Activated naive CD4-positive, alpha-beta T cell treated with anti-CD3 and anti-CD28 coated beads, Interleukin-2, amount 50 U/mL, for 24 hours (primary cell): Measurements from ENCODE around the gene SH2D7.

Experiments used
- H3K27ac Mint-ChIP-seq: one replicate; pipeline ENCODE4 v1.8.0; 2021; ENCODE audit warnings: mild to moderate bottlenecking, mixed read lengths
- H3K27me3 Mint-ChIP-seq: one replicate; pipeline ENCODE4 v1.8.0; 2021; ENCODE audit warnings: mixed read lengths
- H3K36me3 Mint-ChIP-seq: one replicate; pipeline ENCODE4 v1.8.0; 2021; ENCODE audit warnings: mixed read lengths
- H3K4me1 Mint-ChIP-seq: one replicate; pipeline ENCODE4 v1.8.0; 2021; ENCODE audit warnings: mixed read lengths
- H3K4me3 Mint-ChIP-seq: one replicate; pipeline ENCODE4 v1.8.0; 2021; ENCODE audit warnings: mild to moderate bottlenecking, mixed read lengths
- H3K9me3 Mint-ChIP-seq: one replicate; pipeline ENCODE4 v1.8.0; 2021; ENCODE audit warnings: mixed read lengths

Gene SH2D7

DNA sequence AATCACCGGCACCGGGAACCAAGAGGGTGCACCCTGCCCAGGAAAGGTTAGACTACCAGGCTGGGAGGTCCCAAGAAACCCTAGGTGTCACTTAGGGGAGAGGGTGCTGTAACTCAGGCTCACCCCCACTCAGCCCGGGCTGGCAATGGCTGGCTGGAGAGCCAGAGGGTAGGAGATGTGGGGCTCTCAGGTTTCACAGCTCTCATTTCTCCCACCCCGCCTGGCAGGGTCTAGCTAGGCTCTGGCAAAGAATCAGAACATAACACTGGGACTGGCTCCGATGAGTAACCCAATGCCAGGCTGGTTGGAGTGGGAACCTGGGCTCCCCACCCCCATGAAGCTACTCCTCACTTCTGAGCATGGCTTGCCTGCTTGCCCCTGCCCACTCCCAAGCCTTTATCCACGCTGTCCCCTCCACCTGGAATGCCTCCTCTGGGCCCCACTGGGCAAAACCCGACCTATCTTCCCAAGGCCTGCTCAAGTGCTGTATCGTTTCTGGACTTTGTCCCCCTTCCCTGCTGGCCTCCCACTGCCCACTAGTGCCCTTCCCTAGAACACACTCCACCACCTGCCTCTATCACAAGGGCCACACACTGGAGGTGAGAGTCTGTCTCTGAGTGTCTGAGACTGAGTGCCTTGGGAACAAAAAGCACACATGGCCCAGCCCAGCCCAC lies 36.9 kb downstream of the SH2D7 start:
- Mint-ChIP-seq H3K4me1 (peaks cover 25% of the 10 kb centered on the region), H3K9me3 (no peaks in the 10 kb centered on the region), H3K4me3 (no peak overlapping the region), H3K27me3 (no peaks in the 10 kb centered on the region), H3K36me3 (no peaks in the 10 kb centered on the region), H3K27ac (peak overlapping the region; percentile 92)

DNA sequence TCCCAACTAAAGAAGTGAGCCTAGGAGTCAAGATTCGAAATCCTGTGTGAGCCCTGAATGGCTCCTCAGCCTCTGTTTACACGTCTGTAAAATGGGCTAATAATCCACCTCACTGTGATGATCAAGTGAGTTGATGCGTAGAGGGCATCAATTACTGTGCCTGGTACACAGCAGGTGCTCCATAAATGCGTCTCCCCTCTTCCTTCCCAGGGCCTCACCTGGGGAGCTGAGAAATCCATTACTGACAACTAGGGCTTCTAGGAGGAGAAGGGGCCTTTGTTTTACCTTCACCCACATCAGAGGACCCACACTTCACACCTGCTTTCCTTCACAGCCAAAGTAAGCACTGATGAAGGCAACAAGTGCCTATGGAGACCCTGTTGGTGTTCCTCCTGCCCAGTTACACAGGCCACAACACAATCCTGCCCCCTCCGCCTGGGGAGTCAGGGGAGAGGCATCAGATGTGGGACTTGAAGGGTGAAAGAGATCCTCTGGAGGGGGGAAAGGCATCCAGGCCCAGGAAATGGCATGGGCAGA lies 37.5 kb downstream of the SH2D7 start:
- Mint-ChIP-seq H3K4me1 (peaks cover 25% of the 10 kb centered on the region), H3K36me3 (no peaks in the 10 kb centered on the region), H3K27ac (no peak overlapping the region), H3K9me3 (no peaks in the 10 kb centered on the region), H3K4me3 (peak overlapping the region; percentile 67), H3K27me3 (no peaks in the 10 kb centered on the region)

DNA sequence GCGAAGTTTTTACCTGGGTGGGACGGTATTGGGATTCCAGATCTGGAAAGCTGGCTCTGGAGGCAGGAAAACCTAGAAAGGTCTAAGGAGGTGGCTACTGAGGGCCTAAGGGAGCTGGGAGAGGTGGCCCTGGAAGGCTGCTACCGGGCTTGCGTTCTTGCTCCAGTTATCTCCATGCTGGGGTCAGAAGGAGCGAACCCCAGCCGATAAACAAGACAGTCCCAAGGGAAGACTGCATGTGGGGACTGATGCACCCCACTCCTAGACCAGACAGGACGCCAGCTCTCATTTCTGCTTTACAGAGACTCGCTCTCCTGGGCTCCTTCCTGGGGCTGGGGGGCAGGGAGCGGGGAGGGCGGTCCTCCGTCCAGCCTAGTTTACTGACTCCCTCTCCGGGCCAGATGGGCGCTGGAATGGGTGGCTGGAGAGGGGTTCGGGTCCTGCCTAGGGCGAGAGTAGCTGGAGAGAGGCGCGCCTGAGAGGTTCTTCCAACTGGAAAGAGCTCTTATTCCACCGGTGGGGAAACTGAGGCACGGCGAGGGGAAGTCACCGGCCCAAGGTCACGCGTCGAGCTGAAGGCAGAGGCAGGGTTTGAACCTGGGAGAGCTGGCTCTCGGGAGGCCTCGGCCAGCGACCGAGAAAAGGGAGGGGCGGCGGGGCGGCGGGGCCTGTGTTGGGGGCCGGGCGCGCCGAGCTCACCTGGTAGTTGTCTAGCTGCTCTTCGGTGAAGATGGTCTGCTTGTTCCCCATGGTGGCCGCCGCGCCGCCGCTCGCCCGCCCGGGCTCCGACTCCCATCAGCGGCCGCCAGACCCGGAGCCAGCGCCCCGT lies 38.3 kb downstream of the SH2D7 start:
- H3K27me3 Mint-ChIP-seq = no peaks in the 10 kb centered on the region
- peaks cover 25% of the 10 kb centered on the region for H3K4me1 Mint-ChIP-seq
- peak overlapping the region; percentile 74 for H3K27ac Mint-ChIP-seq
- H3K9me3 Mint-ChIP-seq = no peaks in the 10 kb centered on the region
- H3K36me3 Mint-ChIP-seq = no peaks in the 10 kb centered on the region
- H3K4me3 Mint-ChIP-seq = peak overlapping the region; percentile 75

DNA sequence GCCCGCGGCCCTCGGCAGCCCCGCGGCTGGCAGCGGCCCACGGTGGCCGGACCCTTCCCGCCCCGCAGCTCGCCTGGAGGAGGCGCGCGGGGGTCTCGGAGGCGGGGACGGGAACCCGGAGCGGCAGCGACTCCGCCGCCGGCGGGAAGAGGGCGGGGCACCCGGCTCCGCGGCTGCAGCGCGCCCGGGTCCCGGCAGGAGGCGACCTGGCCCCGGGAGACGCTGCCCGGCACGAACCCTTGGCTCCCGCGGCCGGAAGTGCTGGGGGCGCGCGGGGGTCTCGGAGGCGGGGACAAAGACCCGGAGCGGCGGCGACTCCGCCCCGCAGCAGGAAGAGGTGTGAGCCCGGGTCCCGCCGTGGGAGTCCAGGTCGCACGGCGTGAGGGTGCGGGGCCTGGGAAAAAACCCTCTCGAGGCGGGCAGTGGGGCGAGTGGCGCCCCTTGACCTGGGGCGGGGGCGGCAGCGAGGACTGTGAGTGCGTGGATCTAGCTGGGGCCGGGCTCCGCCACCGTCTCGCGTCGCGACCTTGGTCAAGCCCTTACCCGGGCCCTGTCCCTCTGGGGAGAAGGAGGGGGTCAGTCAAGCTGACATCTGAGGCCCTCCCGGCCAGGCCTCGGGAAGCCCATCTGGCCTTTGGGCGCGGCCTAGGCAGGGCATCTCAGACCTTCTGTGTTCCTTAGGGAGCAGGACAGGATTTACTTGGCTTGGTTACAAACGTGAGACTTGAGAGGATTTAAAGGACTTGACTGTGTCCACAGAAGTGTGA lies 39.1 kb downstream of the SH2D7 start, which contains the start of gene CIB2:
TSS of gene CIB2 (minus strand) at position 151 of the 767 bp plus-strand sequence. CDS start 230 bp downstream, outside the sequence.
- peaks cover 25% of the 10 kb centered on the region for H3K4me1 Mint-ChIP-seq
- H3K4me3 Mint-ChIP-seq = peak within 1 kb of the TSS; percentile 85
- peak within 1 kb of the TSS; percentile 74 for H3K27ac Mint-ChIP-seq
- H3K27me3 Mint-ChIP-seq = no peaks in the 10 kb centered on the region
- H3K9me3 Mint-ChIP-seq = no peaks in the 10 kb centered on the region
- H3K36me3 Mint-ChIP-seq = no peaks in the 10 kb centered on the region

DNA sequence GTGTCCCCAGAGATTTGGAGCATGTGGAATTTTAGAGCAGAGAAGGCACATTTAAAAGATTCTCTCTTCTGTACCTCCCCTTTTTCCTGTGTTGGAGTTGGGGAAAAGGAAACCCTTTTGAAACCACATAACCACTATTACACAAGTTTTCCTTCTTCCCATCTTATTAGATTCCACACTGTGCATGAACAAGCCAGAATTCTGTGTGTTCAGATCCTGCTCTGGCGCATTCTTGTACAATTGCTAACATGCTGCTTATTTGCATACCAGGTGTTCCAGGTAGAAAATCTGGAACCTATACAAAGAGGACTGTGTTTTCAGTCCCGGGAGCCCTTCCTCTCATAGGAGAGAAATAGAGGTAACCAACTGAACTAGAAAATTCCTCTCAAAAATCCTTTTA lies 41.4 kb downstream of the SH2D7 start:
- no peaks in the 10 kb centered on the region for H3K27me3 Mint-ChIP-seq

DNA sequence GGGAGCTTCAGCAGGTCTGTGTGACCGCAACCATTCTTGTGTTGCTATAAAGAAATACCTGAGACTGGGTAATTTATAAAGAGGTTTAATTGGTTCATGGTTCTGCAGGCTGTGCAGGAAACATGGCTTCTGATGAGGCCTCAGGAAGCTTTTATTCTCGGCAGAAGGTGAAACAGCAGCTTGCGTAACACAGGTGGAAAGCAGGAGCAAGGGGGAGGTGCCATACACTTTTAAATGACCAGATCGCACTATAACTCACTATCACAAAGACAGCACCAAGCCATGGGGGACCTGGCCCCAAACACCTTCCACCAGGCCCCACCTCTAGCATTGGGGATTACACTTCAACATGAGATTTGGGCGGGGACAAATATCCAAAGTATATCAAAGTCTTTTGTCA lies 47.2 kb downstream of the SH2D7 start:
- no peaks in the 10 kb centered on the region for H3K4me1 Mint-ChIP-seq
- no peak overlapping the region for H3K27ac Mint-ChIP-seq
- no peaks in the 10 kb centered on the region for H3K9me3 Mint-ChIP-seq
- H3K4me3 Mint-ChIP-seq = no peak overlapping the region
- no peaks in the 10 kb centered on the region for H3K27me3 Mint-ChIP-seq
- H3K36me3 Mint-ChIP-seq = peaks cover 2% of the 10 kb centered on the region

More for the DNA sequence above, 41.4 kb downstream of the SH2D7 start:
- H3K4me1 Mint-ChIP-seq = peaks cover 21% of the 10 kb centered on the region
- H3K27ac Mint-ChIP-seq = no peak overlapping the region
- H3K9me3 Mint-ChIP-seq = no peaks in the 10 kb centered on the region
- H3K4me3 Mint-ChIP-seq = no peak overlapping the region
- H3K36me3 Mint-ChIP-seq = no peaks in the 10 kb centered on the region

DNA sequence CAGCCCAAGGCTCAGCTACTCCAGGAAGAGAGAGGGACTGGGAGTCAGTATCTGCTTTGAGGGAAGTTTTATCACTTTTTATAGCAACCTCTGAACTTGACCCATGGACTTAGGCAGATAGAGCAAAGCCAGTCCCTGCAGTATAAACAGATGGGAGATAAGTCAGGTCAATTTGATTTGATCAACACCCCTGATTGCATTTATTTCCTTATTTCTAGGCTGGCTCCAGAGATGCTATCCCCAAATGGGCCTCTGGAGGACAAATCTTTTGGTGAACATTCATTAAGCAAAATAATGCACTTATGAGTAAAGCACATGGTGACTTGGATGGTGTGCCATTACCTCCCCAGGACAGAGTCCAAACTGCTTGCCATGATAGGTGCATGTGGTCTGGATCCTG lies 47.9 kb downstream of the SH2D7 start:
- Mint-ChIP-seq H3K27ac (no peak overlapping the region), H3K9me3 (no peaks in the 10 kb centered on the region), H3K27me3 (no peaks in the 10 kb centered on the region), H3K4me3 (no peak overlapping the region), H3K36me3 (peaks cover 2% of the 10 kb centered on the region), H3K4me1 (no peaks in the 10 kb centered on the region)

DNA sequence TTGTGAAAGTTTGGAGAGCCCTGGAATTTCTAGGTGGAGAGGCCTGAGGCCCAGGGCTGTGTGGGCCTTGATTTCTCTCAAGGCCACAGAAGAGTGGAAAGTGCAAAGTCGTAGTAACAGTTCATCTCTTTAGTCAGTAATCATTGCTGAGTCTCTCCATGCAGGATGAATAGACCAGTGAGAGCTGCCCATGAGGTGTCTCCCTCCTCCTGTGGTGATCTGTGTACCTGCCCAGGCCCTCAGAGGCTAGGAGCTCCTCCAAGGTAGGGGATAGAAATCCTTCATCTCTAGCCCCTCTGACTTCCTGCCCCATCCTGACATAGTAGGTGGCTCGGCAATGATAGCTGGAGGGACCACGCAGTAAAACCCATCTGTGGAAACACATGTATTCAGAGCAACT lies 50.0 kb downstream of the SH2D7 start:
- Mint-ChIP-seq H3K36me3 (peaks cover 2% of the 10 kb centered on the region), H3K27me3 (no peaks in the 10 kb centered on the region), H3K4me3 (no peak overlapping the region), H3K9me3 (no peaks in the 10 kb centered on the region), H3K4me1 (peaks cover 2% of the 10 kb centered on the region), H3K27ac (no peak overlapping the region)

DNA sequence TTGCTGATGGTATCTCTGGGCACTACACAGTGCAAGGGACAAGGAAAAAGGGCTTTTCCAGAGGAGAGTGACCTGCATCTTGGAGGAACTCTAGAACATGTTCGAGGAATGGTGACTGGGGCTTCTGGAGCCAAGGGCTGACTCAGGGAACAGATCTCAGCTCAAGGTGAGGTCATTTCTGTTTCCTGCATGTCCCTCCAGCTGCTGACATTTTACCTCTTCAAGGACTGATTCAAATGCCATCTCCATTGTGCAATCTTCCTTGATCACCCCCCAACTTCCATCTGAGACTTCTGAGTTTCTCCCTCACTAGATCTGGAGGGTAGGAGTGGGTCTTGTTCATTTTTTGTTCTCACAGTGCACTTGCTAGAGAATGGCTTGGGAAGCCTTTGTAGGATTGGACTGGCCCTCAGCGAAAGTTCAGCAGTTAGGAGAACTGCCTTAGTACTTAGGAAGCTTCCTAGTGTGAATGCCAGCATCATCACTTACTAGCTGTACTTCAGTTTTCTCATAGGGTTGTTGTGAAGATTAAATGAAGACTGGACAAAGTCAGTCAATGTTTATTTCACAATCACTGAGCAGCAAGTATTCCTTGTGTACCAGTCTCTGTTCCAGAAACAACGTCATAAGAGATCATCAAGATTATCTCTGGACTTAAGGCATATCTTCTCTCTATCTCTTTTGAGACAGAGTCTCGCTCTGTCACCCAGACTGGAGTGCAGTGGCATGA lies 54.2 kb downstream of the SH2D7 start:
- H3K36me3 Mint-ChIP-seq = peaks cover 5% of the 10 kb centered on the region
- peaks cover 30% of the 10 kb centered on the region for H3K4me1 Mint-ChIP-seq
- H3K27ac Mint-ChIP-seq = peak overlapping the region; percentile 67
- H3K9me3 Mint-ChIP-seq = no peaks in the 10 kb centered on the region
- no peaks in the 10 kb centered on the region for H3K27me3 Mint-ChIP-seq
- no peak overlapping the region for H3K4me3 Mint-ChIP-seq

DNA sequence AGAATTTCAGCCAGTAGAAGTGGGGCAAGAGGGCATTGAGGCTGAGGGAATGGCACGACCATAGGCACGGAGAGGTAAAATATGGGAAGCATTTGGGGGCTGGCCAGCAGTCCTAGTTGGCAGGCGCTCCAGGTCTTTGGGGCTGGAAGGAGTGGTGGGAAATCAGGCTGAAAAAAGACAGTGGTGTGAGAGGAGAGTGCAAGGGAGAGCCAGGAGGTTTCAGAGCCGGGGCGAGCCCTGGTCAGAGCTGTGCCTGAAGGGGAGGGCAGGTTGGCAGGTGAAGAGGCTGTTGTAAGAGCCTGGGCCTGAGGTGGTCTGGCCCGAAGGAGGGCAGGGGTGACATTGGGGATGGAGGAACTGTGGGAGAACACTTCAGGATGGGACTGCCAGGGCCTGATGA lies 55.2 kb downstream of the SH2D7 start:
- Mint-ChIP-seq H3K27ac (peak overlapping the region; percentile 80), H3K4me1 (peaks cover 31% of the 10 kb centered on the region), H3K4me3 (peak overlapping the region; percentile 80), H3K36me3 (peaks cover 3% of the 10 kb centered on the region), H3K9me3 (no peaks in the 10 kb centered on the region), H3K27me3 (no peaks in the 10 kb centered on the region)

DNA sequence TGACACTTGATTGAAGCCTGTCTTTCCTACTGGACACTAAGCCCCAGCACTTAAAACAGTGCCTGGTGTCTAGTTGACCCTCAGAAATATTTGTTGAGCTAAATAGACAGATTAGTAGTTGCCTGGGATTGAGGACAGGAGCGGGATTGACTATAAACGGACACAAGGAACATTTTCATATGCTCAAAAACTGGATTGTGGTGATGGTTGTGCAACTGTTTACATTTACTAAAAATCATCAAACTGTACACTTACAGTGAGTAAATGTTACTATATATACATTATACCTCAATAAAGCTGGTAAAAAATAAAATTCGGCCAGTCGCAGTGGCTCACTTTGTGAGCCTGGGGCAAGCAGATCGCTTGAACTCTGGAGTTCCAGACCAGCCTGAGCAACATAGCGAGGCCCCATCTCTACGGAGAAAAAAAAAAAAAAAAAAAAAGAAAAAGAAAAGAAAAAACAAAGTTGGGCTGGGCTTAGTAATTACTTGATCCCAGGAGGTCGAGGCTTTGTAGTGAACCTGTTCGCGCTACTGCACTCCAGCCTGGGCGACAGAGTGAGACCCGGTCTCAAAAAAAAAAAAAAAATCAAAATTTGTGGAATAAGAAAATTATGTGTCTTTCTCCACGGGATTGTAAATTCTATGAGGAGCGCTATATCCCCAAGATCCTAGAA lies 56.2 kb downstream of the SH2D7 start:
- H3K4me3 Mint-ChIP-seq = peak overlapping the region; percentile 94
- H3K4me1 Mint-ChIP-seq = peaks cover 40% of the 10 kb centered on the region
- no peaks in the 10 kb centered on the region for H3K27me3 Mint-ChIP-seq
- no peaks in the 10 kb centered on the region for H3K9me3 Mint-ChIP-seq
- peaks cover 10% of the 10 kb centered on the region for H3K36me3 Mint-ChIP-seq
- peak overlapping the region; percentile 93 for H3K27ac Mint-ChIP-seq

DNA sequence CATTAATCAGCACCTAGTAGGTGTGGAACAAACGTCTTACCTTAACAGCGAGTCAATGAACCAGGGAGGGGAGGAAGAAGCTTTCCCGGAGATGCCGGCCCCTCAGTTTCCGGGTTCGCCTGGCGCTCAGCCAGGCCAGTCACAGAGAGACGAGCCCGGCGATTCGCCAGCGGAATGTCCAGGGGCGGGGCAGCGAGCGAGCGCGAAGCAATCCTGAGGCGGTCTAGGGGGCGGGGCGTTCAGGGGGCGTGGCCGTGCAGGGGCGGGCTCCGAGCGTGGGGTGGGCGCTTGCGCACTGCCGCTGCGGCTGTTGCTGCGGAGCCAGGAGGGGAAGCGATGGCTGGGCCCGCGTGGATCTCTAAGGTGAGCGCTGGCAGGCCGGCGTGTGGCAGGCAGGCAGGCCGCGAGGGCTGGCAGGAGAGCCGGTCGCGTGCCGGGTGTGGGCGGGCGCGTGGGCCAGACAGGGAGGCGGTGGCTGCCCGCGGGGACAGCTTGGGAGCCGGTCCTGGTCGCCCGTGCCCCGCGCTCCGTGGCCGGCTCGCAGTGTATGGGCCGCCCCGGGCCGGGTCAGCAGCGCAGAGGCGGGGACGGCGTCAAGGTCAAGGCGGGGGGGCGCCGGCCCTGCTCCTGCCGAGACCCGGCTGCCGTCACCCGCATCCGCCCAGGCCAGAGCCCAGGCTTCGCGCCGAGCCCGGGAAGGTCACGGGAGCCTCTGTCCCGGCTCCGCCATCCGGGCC lies 56.9 kb downstream of the SH2D7 start, which contains the start of gene IDH3A:
TSS of gene IDH3A (plus strand) at position 295 of the 737 bp plus-strand sequence. CDS start at position 337, 42 bp downstream.
- Mint-ChIP-seq H3K36me3 (peaks cover 10% of the 10 kb centered on the region), H3K4me1 (peaks cover 40% of the 10 kb centered on the region), H3K4me3 (peak within 1 kb of the TSS; percentile 97)

DNA sequence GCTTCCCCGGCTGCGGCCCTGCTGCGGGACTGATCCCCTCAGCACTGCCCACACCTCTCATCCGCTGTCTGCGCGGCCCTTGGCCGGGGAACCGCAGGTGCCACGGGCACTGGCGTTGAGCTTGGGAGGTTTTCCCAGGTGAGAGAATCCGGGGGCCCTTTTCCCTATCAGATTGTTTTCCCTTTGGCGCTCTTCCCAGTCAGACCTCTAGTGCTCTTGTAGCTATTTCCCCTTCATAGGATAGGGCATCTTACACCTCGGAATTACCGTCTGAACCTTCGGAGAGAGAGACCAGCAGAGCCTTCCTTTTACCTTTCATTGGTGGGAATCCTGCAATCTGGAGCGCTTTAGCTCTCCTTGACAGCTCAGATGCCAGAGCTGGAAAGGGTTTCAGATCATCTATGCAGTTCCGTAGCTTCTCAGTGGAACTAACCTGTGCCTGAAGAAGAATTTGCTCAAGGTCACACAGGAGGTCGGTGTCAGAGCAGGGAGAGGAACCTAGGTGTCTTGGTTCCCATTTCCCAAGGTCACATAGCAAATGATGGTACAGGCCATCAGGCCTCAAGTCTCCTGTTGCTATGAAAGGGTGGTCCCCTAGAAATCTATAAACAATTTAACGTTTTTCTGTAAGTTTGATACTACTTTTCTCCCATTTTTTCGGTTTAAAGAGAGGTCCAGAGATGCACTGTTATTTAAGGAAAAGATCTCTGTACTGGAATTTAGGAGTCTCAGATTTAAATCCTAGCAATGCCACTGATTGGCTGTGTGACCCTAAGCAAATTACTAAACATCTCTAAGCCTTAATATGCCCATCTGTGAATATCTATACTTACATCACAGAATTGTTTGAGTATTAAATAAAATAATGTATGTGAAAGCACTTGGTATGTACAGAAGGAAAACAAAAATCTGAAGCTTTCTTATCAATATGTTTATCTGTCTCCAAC lies 57.7 kb downstream of the SH2D7 start:
- H3K27me3 Mint-ChIP-seq = no peaks in the 10 kb centered on the region
- no peaks in the 10 kb centered on the region for H3K9me3 Mint-ChIP-seq
- H3K27ac Mint-ChIP-seq = peak overlapping the region; percentile 92
- H3K4me1 Mint-ChIP-seq = peaks cover 40% of the 10 kb centered on the region
- H3K36me3 Mint-ChIP-seq = peaks cover 10% of the 10 kb centered on the region
- H3K4me3 Mint-ChIP-seq = peak overlapping the region; percentile 97

More for the DNA sequence above, 56.9 kb downstream of the SH2D7 start, which contains the start of gene IDH3A:
- H3K9me3 Mint-ChIP-seq = no peaks in the 10 kb centered on the region
- H3K27me3 Mint-ChIP-seq = no peaks in the 10 kb centered on the region
- H3K27ac Mint-ChIP-seq = peak within 1 kb of the TSS; percentile 93
